Liver (tissue), 9 donors: Measurements from ENCODE around the gene NSMF. TPM values are rescaled to one million over a fixed set of nuclear protein-coding genes. Genes with fewer than 3 reads are reported as not detected.

Source experiments
- DNase-seq: peaks from one replicate; pipeline ENCODE4 v3.0.0-alpha.2; 2017; ENCODE audit warnings: low spot score
- H3K27ac ChIP-seq, 2 donors: one replicate each; pipeline ENCODE4 v1.7.0; 2013; ENCODE audit warnings: inconsistent platforms in 2 of 2, low read length in 2 of 2, control low read depth in 1 of 2, low read depth in 1 of 2, mild to moderate bottlenecking in 1 of 2
- H3K27me3 ChIP-seq, 4 donors: one replicate each; pipeline versions ENCODE4 v1.6.1 to v1.7.0; 2013; ENCODE audit warnings: low read length in 3 of 4, inconsistent platforms in 1 of 4, mild to moderate bottlenecking in 1 of 4, moderate library complexity in 1 of 4; ENCODE audit not compliant: control insufficient read depth in 4 of 4, insufficient read depth in 4 of 4
- H3K36me3 ChIP-seq, 4 donors: one replicate each; pipeline versions ENCODE4 v1.6.1 to v1.7.0; 2013; ENCODE audit warnings: low read length in 3 of 4, mild to moderate bottlenecking in 3 of 4, low read depth in 1 of 4, moderate library complexity in 1 of 4; ENCODE audit not compliant: control insufficient read depth in 4 of 4, insufficient read depth in 3 of 4
- H3K4me1 ChIP-seq, 4 donors: one replicate each; pipeline versions ENCODE4 v1.6.1 to v1.7.0; 2013; ENCODE audit warnings: low read length in 3 of 4, mild to moderate bottlenecking in 3 of 4, moderate library complexity in 1 of 4; ENCODE audit not compliant: control insufficient read depth in 4 of 4, insufficient read depth in 4 of 4
- H3K4me3 ChIP-seq, 3 donors: one replicate each; pipeline versions ENCODE4 v1.6.1 to v1.7.0; 2013; ENCODE audit warnings: low read length in 3 of 3, control low read depth in 1 of 3, low read depth in 1 of 3, mild to moderate bottlenecking in 1 of 3
- H3K9ac ChIP-seq, 2 donors: one replicate each; pipeline ENCODE4 v1.7.0; 2013; ENCODE audit warnings: low read length in 2 of 2, mild to moderate bottlenecking in 2 of 2, moderate library complexity in 2 of 2, control low read depth in 1 of 2, low read depth in 1 of 2
- H3K9me3 ChIP-seq, 4 donors: one replicate each; pipeline versions ENCODE4 v1.6.1 to v1.7.0; 2013; ENCODE audit warnings: low read length in 3 of 4; ENCODE audit not compliant: control insufficient read depth in 4 of 4
- CTCF ChIP-seq: fragments of 150-350 bp; IDR thresholded peaks from 2 replicates; pipeline ENCODE4 v1.5.1; 2017; ENCODE audit warnings: improper control_type of control experiment, low read depth, low read length; ENCODE audit not compliant: missing input control
- EGR1 ChIP-seq, 2 donors: IDR thresholded peaks; 2 replicates each; pipeline ENCODE4 v1.6.1; 2016 to 2018; ENCODE audit warnings: antibody characterized with exemption in 2 of 2, low read depth in 2 of 2
- FOXA1 ChIP-seq: IDR thresholded peaks from 2 replicates; pipeline ENCODE4 v1.6.1; 2016; ENCODE audit warnings: antibody characterized with exemption
- GABPA ChIP-seq, 2 donors: IDR thresholded peaks in 1 of 2; conservative IDR thresholded peaks in 1 of 2; 2 replicates each; pipeline ENCODE4 v1.6.1; 2016; ENCODE audit warnings: antibody characterized with exemption in 2 of 2, mild to moderate bottlenecking in 1 of 2, moderate library complexity in 1 of 2
- HNF4A ChIP-seq, 2 donors: conservative IDR thresholded peaks; 2 replicates each; pipeline ENCODE4 v1.6.1; 2016; ENCODE audit warnings: antibody characterized with exemption in 2 of 2, mild to moderate bottlenecking in 2 of 2
- HNF4G ChIP-seq: IDR thresholded peaks from 2 replicates; pipeline ENCODE4 v1.6.1; 2016; ENCODE audit warnings: antibody characterized with exemption
- JUND ChIP-seq, 2 donors: IDR thresholded peaks; 2 replicates each; pipeline ENCODE4 v1.6.1; 2016; ENCODE audit warnings: antibody characterized with exemption in 2 of 2
- RAD21 ChIP-seq, 2 donors: IDR thresholded peaks; 2 replicates each; pipeline ENCODE4 v1.6.1; 2016; ENCODE audit warnings: antibody characterized with exemption in 2 of 2, mild to moderate bottlenecking in 2 of 2
- RXRA ChIP-seq, 2 donors: IDR thresholded peaks; 2 replicates each; pipeline ENCODE4 v1.6.1; 2017 to 2018; ENCODE audit warnings: antibody characterized with exemption in 2 of 2, mild to moderate bottlenecking in 1 of 2
- SP1 ChIP-seq: IDR thresholded peaks from 2 replicates; pipeline ENCODE4 v1.6.1; 2018; ENCODE audit warnings: antibody characterized with exemption, mild to moderate bottlenecking
- YY1 ChIP-seq: IDR thresholded peaks from 2 replicates; pipeline ENCODE4 v1.6.1; 2016; ENCODE audit warnings: antibody characterized with exemption, mild to moderate bottlenecking
- ZBTB33 ChIP-seq: IDR thresholded peaks from 2 replicates; pipeline ENCODE4 v1.6.1; 2016; ENCODE audit warnings: antibody characterized with exemption
- WGBS: extraction: QIAGEN DNeasy Blood & Tissue Kit; methylation state at CpG from one replicate; pipeline ENCODE4 v1.1.7; 2013; 5-methylcytosine and 5-hydroxymethylcytosine counted together
- polyA plus RNA-seq, 2 donors: library from polyadenylated mRNA; stranded (reverse) in 1 of 2; unstranded in 1 of 2; fragments of 200-250 nt in 1 of 2; fragments of >200 nt in 1 of 2; fragmentation: Nextera tagmentation in 1 of 2; extraction: Ambion mirVana in 1 of 2; gene quantifications; one replicate each; pipeline versions ENCODE4 v1.2.1 to v1.2.3, GENCODE V29; 2013 to 2015
- total RNA-seq, 2 donors: library from RNA; depleted of rRNA; stranded (reverse); fragments of >200 nt; gene quantifications; one replicate each; pipeline ENCODE4 v1.2.3, GENCODE V29; 2014
- TF ChIP-seq, protein P1 (sequence below): IDR thresholded peaks from 2 replicates; pipeline ENCODE4 v1.6.1; 2016; ENCODE audit warnings: antibody characterized with exemption
- TF ChIP-seq, protein P2 (sequence below): IDR thresholded peaks from 2 replicates; pipeline ENCODE4 v1.6.1; 2016; ENCODE audit warnings: antibody characterized with exemption
- donor health status: healthy.
- donor health status: healthy.
- donor health status: healthy.
- donor health status: healthy.
- donor health status: healthy.

Gene NSMF
- total and polyA plus RNA-seq, 4 donors = 1.7 to 13.5 (median 8.7) TPM

DNA sequence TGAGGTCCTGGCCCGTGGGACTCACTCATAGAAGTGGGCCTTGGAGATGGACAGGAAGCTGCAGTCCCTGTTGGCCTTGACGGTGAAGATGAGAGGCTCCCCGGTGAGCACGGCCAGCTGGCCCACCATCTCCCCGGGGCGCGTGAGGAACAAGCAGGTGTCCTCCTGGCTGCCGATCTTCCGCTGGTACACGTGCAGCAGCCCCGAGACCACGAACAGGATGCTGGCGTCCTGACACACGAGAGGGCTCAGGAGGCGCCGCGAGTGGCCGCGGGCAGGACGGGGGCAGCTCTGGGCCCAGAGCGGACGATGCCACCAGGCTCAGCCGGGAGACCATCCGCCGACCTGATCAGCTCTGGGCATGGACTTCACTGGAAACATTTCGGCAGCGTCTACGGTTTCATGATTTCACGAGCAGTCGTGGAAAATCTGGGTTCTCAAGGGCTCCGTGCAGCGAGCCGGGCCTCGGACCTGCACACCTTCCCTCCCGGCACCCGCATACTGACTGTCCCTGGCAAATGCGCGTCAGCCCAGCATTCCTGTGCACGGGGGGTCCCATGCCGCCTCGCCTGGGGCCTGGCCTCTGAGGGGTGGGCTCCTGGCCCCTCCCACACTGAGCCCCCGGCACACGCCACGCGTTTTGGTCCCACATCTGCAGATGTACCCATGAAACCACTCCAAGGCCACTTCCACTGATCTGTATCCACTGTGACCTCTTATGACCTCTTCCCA, 41.7 kb upstream of the NSMF start (continued):
- TF ChIP-seq ZBTB33 (no peak), CTCF (no peak)

DNA sequence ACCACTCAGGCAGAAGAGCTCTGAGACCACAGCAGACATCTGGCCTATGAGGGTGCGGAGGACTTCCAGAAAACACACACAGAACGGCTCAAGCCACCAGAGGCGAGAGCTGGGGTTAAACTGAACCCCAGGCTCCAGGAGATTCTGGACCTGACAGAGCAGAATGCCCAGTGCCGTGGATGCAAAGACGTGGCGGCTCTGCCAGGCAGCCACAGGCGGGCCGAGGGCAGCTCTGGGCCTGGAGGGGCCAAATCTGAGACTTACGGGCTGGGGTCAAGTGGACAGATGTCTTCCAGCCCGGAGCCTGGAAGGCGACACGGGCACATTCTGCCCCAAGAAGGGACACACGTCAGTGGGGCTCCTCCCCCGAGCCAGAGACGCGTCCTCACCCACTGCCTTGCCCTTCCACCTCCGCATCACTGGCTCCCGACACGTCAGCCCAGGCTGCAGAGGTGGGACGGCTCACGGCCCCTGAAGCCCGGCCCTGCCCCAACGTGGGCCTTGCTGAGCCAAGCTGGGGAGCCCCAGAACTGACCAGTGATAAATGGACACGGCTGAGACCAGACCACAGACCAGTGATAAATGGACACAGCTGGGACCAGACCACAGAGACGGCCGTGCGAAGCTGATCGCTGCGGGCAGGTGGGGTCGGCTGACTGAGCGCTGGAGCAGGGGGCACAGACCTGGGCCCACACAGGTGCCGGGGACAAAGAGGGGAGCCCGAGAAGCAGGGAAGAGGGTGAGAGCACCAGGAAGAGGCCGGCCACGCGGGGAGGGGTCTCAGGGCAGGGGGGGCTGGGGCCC, 40.9 kb upstream of the NSMF start:
- no peak for TF ChIP-seq YY1
- TF ChIP-seq, protein P1, sequence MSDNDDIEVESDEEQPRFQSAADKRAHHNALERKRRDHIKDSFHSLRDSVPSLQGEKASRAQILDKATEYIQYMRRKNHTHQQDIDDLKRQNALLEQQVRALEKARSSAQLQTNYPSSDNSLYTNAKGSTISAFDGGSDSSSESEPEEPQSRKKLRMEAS = no peak
- TF ChIP-seq CTCF = no peak
- TF ChIP-seq, protein P2, sequence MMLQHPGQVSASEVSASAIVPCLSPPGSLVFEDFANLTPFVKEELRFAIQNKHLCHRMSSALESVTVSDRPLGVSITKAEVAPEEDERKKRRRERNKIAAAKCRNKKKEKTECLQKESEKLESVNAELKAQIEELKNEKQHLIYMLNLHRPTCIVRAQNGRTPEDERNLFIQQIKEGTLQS = no peak
- no peak for TF ChIP-seq ZBTB33
- no peak for TF ChIP-seq FOXA1
- TF ChIP-seq RAD21 (IDR thresholded peaks at IDR 0.05) = no peak
- TF ChIP-seq HNF4A (conservative IDR thresholded peaks at IDR 0.05) = no peak
- no peak for TF ChIP-seq HNF4G
- no peak for TF ChIP-seq GABPA (IDR thresholded peaks at IDR 0.05 in 1 of 2, conservative IDR thresholded peaks at IDR 0.05 in 1 of 2)
- no peak for TF ChIP-seq JUND (IDR thresholded peaks at IDR 0.05)
- no peak for TF ChIP-seq SP1
- no peak for TF ChIP-seq RXRA (IDR thresholded peaks at IDR 0.05)
- no peak for TF ChIP-seq EGR1 (IDR thresholded peaks at IDR 0.05; ENCODE audit: low read depth in 2 of 2)
- H3K36me3 ChIP-seq = peaks cover 0 to 26% (median 2%) of the 10 kb centered on the region in 4 donors
- no peak overlapping the region for H3K9ac ChIP-seq
- H3K4me3 ChIP-seq = no peak overlapping the region
- 96% methylated on average over 36 of the region's 36 CpGs for WGBS
- H3K4me1 ChIP-seq = no peaks in the 10 kb centered on the region
- H3K27me3 ChIP-seq = no peaks in the 10 kb centered on the region
- H3K9me3 ChIP-seq = no peaks in the 10 kb centered on the region
- H3K27ac ChIP-seq = no peak overlapping the region
- DNase-seq = no peak
